Measurements from ENCODE around the gene CHST15. TPM values are rescaled to one million over a fixed set of nuclear protein-coding genes. Genes with fewer than 3 reads are reported as not detected.
A peak's percentile ranks its signal among the peaks of the same experiment; 100 is the strongest.

The CHST15 gene
- total RNA-seq, 4 donors from 2014 or later, result 4.0 to 23.0 (median 13.8) TPM

GRCh38 chr10:124074501-124075109, 18.8 kb downstream of the CHST15 start:
- no peaks in the 10 kb centered on the region for H3K9me3 ChIP-seq
- H3K4me3 ChIP-seq, result no peak overlapping the region
- TF ChIP-seq POLR2A (IDR thresholded peaks at IDR 0.05) (no peak), CTCF (IDR thresholded peaks at IDR 0.05) (no peak)
- no peak for DNase-seq
- WGBS, 2 donors, result 74 to 85% methylated on average over 8 to 12 of the region's 12 CpGs
- H3K27me3 ChIP-seq, result no peaks in the 10 kb centered on the region
- intact Hi-C loops (cut with DNase I), result no loop called here
- H3K36me3 ChIP-seq, result no peaks in the 10 kb centered on the region
- peak overlapping the region in 3 of 4 donors; percentile 23 to 43 (median 26) for H3K27ac ChIP-seq
- H3K4me1 ChIP-seq, result peaks cover 0 to 62% (median 25%) of the 10 kb centered on the region in 3 donors

- intact Hi-C loops (cut with DNase I), result no loop called here
- H3K27me3 ChIP-seq, result no peaks in the 10 kb centered on the region
- WGBS, 2 donors, result 89 to 95% methylated on average over 3 to 5 of the region's 5 CpGs
These were observed 19.4 kb downstream of the CHST15 start for GRCh38 chr10:124073978-124074377.

GRCh38 chr10:124072541-124072940, 20.9 kb downstream of the CHST15 start:
- peak overlapping the region in 1 of 4 donors; percentile 25 for H3K27ac ChIP-seq
- H3K27me3 ChIP-seq, result no peaks in the 10 kb centered on the region
- TF ChIP-seq POLR2A (IDR thresholded peaks at IDR 0.05) (no peak), CTCF (IDR thresholded peaks at IDR 0.05) (no peak)
- H3K36me3 ChIP-seq, result no peaks in the 10 kb centered on the region
- H3K9me3 ChIP-seq, result no peaks in the 10 kb centered on the region
- DNase-seq, result no peak
- H3K4me3 ChIP-seq, result no peak overlapping the region
- WGBS, 2 donors, result 63 to 79% methylated on average over 2 to 3 of the region's 3 CpGs
- intact Hi-C loops (cut with DNase I), result no loop called here
- H3K4me1 ChIP-seq, result peaks cover 0 to 62% (median 27%) of the 10 kb centered on the region in 3 donors

More at GRCh38 chr10:124073978-124074377, 19.4 kb downstream of the CHST15 start:
- Histone ChIP-seq H3K27ac (no peak overlapping the region), H3K9me3 (no peaks in the 10 kb centered on the region), H3K36me3 (no peaks in the 10 kb centered on the region), H3K4me3 (no peak overlapping the region), H3K4me1 (peaks cover 0 to 62% (median 31%) of the 10 kb centered on the region in 3 donors)
- DNase-seq, result no peak
- no peak for TF ChIP-seq CTCF (IDR thresholded peaks at IDR 0.05)
- TF ChIP-seq POLR2A (IDR thresholded peaks at IDR 0.05), result no peak

GRCh38 chr10:124072106-124072505, 21.3 kb downstream of the CHST15 start:
- Histone ChIP-seq H3K9me3 (no peaks in the 10 kb centered on the region), H3K27me3 (no peaks in the 10 kb centered on the region), H3K27ac (peak overlapping the region in 1 of 4 donors; percentile 25), H3K4me1 (peaks cover 0 to 62% (median 29%) of the 10 kb centered on the region in 3 donors), H3K36me3 (no peaks in the 10 kb centered on the region), H3K4me3 (no peak overlapping the region)
- 67 to 92% methylated on average over 3 of the region's 4 CpGs for WGBS, 2 donors
- intact Hi-C loops (cut with DNase I), result no loop called here
- TF ChIP-seq CTCF (IDR thresholded peaks at IDR 0.05) (no peak), POLR2A (IDR thresholded peaks at IDR 0.05) (no peak)
- DNase-seq, result no peak

- H3K4me3 ChIP-seq, result no peak overlapping the region
- WGBS, 2 donors, result 80 to 100% methylated on average over 1 of the region's 5 CpGs
- no peaks in the 10 kb centered on the region for H3K9me3 ChIP-seq
- no peak for DNase-seq
- TF ChIP-seq POLR2A (IDR thresholded peaks at IDR 0.05) (no peak), CTCF (IDR thresholded peaks at IDR 0.05) (no peak)
- H3K36me3 ChIP-seq, result no peaks in the 10 kb centered on the region
- H3K4me1 ChIP-seq, result peaks cover 0 to 67% (median 36%) of the 10 kb centered on the region in 3 donors
- no peak overlapping the region for H3K27ac ChIP-seq
- intact Hi-C loops (cut with DNase I), result no loop called here
- no peaks in the 10 kb centered on the region for H3K27me3 ChIP-seq
These were observed 22.3 kb downstream of the CHST15 start for GRCh38 chr10:124071141-124071540.
